H1 (cell line): ENCODE measurements around the gene JPT2. TPM values are rescaled to one million over a fixed set of nuclear protein-coding genes. Genes with fewer than 3 reads are reported as not detected.

ENCODE experiments used
- CBX5 ChIP-seq: fragments of 300-800, 300-1000 bp; sonication (generic); IDR thresholded peaks from 2 replicates; pipeline ENCODE4 v1.7.1; 2016; ENCODE audit warnings: antibody characterized with exemption, low read length, low read depth
- CHD7 ChIP-seq: fragments of 300-600 bp; sonication (generic); IDR thresholded peaks from 2 replicates; pipeline ENCODE4 v1.7.1; 2012; ENCODE audit warnings: low read length, moderate library complexity, mild to moderate bottlenecking, inconsistent platforms; ENCODE audit not compliant: insufficient replicate concordance
- CTBP2 ChIP-seq: IDR thresholded peaks from 2 replicates; pipeline ENCODE4 v1.7.0; 2011; ENCODE audit warnings: borderline replicate concordance, mild to moderate bottlenecking, moderate library complexity, mixed read lengths, low read length; ENCODE audit not compliant: insufficient read depth, insufficient read length
- POLR2AphosphoS5 ChIP-seq: IDR thresholded peaks from 2 replicates; pipeline ENCODE4 v1.6.1; 2011; ENCODE audit warnings: low read depth, low read length
- SIRT6 ChIP-seq: IDR thresholded peaks from one replicate; pipeline ENCODE4 v1.7.1; 2012; ENCODE audit warnings: low read length, inconsistent platforms
- TAF7 ChIP-seq: optimal IDR thresholded peaks from 2 replicates; pipeline ENCODE3; 2011; ENCODE audit warnings: low read depth, mild to moderate bottlenecking, inconsistent platforms, low read length, moderate library complexity, borderline replicate concordance
- polyA plus RNA-seq, 7 experiments: library from polyadenylated mRNA; depleted of rRNA in 3 of 7; stranded (reverse) in 5 of 7; unstranded in 2 of 7; fragments of >200 nt in 5 of 7; fragments of 200-250 nt in 2 of 7; gene quantifications; 1 replicate in 5 of 7; 2 replicates in 1 of 7; 4 replicates in 1 of 7; pipeline versions ENCODE4 v1.2.1 to v1.2.3, GENCODE V29; 2011 to 2013; ENCODE audit warnings: missing spikeins in 2 of 7, mixed read lengths in 2 of 7
- total RNA-seq: library from RNA; stranded (reverse); fragmentation: NEBNext Ultra II Directional; extraction: Animal tissue kit (Norgen Biotek cat#: 25700); gene quantifications from 2 replicates; pipeline ENCODE4 v1.2.1, GENCODE V29; 2021
- TF ChIP-seq, protein P1 (sequence below): IDR thresholded peaks from 2 replicates; pipeline ENCODE4 v1.6.1; 2012; ENCODE audit warnings: low read length, inconsistent platforms

Gene JPT2
- total and polyA plus RNA-seq, 2 of the 8 experiments (the other 6 are each of a cell fraction or from before 2014, with no cell fraction given), result 67.6 to 197 TPM

DNA sequence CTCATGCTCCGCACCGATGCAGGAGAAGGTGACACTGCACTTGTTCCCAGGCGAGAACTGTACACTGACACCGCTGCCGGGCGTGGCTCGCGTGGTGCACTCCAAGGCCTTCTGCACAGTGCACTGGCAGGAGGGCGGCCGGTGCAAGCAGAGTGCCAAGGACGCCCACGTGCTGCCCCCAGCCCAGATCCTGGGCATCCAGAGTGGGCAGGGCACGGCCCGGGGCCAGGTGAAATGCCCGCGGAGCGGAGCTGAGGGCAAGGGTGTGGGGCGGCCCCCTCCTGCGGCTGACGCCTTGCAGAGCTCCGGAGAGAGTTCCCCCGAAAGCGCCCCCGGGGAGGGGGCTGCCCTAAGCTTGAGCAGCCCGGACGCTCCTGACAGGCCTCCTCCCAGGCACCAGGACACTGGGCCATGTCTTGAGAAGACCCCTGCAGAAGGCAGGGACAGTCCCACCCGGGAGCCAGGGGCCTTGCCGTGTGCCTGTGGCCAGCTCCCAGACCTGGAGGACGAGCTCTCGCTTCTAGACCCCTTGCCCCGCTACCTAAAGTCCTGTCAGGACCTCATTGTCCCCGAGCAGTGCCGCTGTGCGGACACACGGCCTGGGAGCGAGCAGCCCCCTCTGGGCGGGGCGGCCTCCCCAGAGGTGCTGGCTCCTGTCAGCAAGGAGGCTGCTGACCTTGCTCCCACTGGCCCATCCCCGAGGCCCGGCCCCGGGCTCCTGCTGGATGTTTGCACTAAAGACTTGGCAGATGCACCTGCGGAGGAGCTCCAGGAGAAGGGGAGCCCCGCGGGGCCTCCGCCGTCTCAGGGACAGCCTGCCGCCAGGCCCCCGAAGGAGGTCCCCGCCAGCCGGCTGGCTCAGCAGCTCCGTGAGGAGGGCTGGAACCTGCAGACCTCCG is 21.9 kb upstream of the JPT2 start (continued):
- TF ChIP-seq CHD7 (no peak), CTBP2 (no peak), TAF7 (no peak), CBX5 (no peak), SIRT6 (no peak), POLR2AphosphoS5 (no peak)
- TF ChIP-seq, protein P1, sequence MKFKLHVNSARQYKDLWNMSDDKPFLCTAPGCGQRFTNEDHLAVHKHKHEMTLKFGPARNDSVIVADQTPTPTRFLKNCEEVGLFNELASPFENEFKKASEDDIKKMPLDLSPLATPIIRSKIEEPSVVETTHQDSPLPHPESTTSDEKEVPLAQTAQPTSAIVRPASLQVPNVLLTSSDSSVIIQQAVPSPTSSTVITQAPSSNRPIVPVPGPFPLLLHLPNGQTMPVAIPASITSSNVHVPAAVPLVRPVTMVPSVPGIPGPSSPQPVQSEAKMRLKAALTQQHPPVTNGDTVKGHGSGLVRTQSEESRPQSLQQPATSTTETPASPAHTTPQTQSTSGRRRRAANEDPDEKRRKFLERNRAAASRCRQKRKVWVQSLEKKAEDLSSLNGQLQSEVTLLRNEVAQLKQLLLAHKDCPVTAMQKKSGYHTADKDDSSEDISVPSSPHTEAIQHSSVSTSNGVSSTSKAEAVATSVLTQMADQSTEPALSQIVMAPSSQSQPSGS, result no peak
